GM12892 (cell line): Measurements from ENCODE around the gene FLVCR2.

Experiments used
- POLR2A ChIP-seq: IDR thresholded peaks from 2 replicates; pipeline ENCODE4 v1.6.1; 2011; ENCODE audit warnings: low read depth, low read length, control low read depth
- POLR2AphosphoS5 ChIP-seq: IDR thresholded peaks from 2 replicates; pipeline ENCODE4 v1.6.1; 2011; ENCODE audit warnings: low read depth, low read length, control low read depth
- TAF1 ChIP-seq: IDR thresholded peaks from 2 replicates; pipeline ENCODE4 v1.6.1; 2011; ENCODE audit warnings: low read depth, mild to moderate bottlenecking, control low read depth, low read length, borderline replicate concordance

DNA sequence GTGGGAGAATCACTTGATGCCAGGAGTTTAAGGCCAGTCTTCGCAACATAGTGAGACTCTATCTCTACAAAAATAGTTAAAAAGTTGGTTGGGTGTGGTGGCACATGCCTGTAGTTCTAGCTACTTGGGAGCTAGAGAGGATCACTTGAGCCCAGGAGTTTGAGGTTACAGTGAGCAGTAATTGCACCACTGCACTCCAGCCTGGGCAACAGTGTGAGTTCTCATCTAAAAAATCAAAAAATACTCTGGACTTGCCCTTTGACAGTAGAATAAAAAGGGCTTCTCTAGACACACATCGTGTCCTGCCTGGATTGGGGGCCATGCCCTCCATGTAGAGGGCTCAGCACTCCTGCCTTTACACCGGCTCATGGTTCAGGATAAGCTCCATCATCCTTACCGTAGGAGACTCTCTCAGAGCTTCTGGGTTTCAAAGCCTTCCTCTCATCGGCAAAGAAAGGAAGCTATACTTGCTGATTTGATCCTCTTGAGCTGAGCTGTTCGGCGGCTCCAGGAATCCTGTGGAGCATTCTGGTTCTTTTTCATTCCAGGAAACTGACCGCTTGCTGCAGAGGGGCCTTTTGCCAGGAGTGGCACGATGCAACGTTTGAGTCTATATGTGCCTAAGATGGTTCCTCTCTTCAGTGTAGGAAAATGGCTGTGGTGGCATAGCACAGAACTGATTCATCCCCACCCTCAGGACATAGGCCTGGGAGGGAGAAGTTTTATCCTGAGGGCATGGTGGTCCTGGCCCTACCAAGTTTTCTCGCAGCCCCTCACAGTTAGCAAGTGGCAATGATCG is 29.6 kb downstream of the FLVCR2 start:
- TF ChIP-seq POLR2AphosphoS5 (no peak), TAF1 (no peak), POLR2A (no peak)
